ENCODE data around the gene JMJD8.
A peak's percentile ranks its signal among the peaks of the same experiment; 100 is the strongest.
"Not testable (repeated sequence)": the region's sequence is repeated elsewhere in the genome, so short reads cannot be mapped to it uniquely, and the experiment has no call there.

JMJD8 gene

GRCh38 chr16:708959-709358, 24.8 kb upstream of the JMJD8 start:
- DNase-seq (ENCODE audit: low read depth), result no peak

- no peak for DNase-seq (ENCODE audit: low read depth)
These were observed 23.9 kb upstream of the JMJD8 start for GRCh38 chr16:708019-708418.

- no peak for DNase-seq (ENCODE audit: low read depth)
These were observed 23.0 kb upstream of the JMJD8 start for GRCh38 chr16:707062-707538.

GRCh38 chr16:706189-707061, 22.3 kb upstream of the JMJD8 start:
- DNase-seq (ENCODE audit: low read depth), result no peak

- DNase-seq (ENCODE audit: low read depth), result no peak
These were observed 21.5 kb upstream of the JMJD8 start, which contains the start of gene FBXL16 for GRCh38 chr16:705431-706188. TSS of gene FBXL16 (minus strand) at chr16:705801. CDS start at chr16:697405, 8,396 bp downstream.

GRCh38 chr16:704552-705380, 20.6 kb upstream of the JMJD8 start:
- DNase-seq (ENCODE audit: low read depth), result no peak

GRCh38 chr16:704047-704446, 19.9 kb upstream of the JMJD8 start:
- DNase-seq (ENCODE audit: low read depth), result no peak

- DNase-seq (ENCODE audit: low read depth), result no peak
These were observed 19.3 kb upstream of the JMJD8 start for GRCh38 chr16:703406-703805.

- no peak for DNase-seq (ENCODE audit: low read depth)
These were observed 18.2 kb upstream of the JMJD8 start for GRCh38 chr16:702341-702740.

- DNase-seq (ENCODE audit: low read depth), result peak; percentile 43
These were observed 16.8 kb upstream of the JMJD8 start for GRCh38 chr16:700684-701584.

- DNase-seq (ENCODE audit: low read depth), result no peak
These were observed 15.0 kb upstream of the JMJD8 start for GRCh38 chr16:698911-699671.

- no peak for DNase-seq (ENCODE audit: low read depth)
These were observed 11.4 kb upstream of the JMJD8 start for GRCh38 chr16:695355-696089.

GRCh38 chr16:694863-695354, 10.8 kb upstream of the JMJD8 start:
- no peak for DNase-seq (ENCODE audit: low read depth)

GRCh38 chr16:694187-694862, 10.2 kb upstream of the JMJD8 start:
- no peak for DNase-seq (ENCODE audit: low read depth)

GRCh38 chr16:693766-694165, 9.6 kb upstream of the JMJD8 start:
- DNase-seq (ENCODE audit: low read depth), result no peak

- no peak for DNase-seq (ENCODE audit: low read depth)
These were observed 9.2 kb upstream of the JMJD8 start for GRCh38 chr16:693364-693763.

GRCh38 chr16:692356-693108, 8.4 kb upstream of the JMJD8 start:
- DNase-seq (ENCODE audit: low read depth), result no peak

GRCh38 chr16:691242-691641, 7.1 kb upstream of the JMJD8 start:
- DNase-seq (ENCODE audit: low read depth), result not testable (repeated sequence)

Data from stimulated activated CD8-positive, alpha-beta memory T cell treated with anti-CD3 and anti-CD28 coated beads, Interleukin-15, amount 100 ng/mL, for 24 hours (primary cell).